ENCODE data around the gene OR11A1. TPM values are rescaled to one million over a fixed set of nuclear protein-coding genes. Genes with fewer than 3 reads are reported as not detected.

The OR11A1 gene
- total and polyA plus RNA-seq, 2 donors (not counting 3 experiments of a cell fraction or from before 2014, with no cell fraction given): not detected

DNA sequence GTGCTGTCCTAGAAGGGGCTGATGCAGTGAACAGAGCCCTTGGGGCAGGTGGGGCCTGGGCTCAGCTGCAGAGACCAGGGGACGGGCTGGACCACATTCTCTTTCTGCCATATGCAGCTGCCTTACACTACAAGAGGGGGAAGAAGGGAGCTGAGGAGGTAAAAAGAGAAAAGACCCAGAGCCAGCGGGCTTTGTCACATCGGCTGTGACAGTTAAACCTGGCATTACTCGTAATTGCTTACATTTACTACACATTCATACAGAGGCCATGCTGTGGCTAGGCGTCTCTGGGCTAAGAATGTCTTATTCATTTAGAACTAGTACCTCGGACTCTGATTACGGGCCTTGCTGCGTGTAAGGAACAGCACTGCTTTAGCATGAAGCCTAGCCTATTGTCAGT is 43.7 kb upstream of the OR11A1 start:
- Histone ChIP-seq H3K9me3 (replicated peaks; ENCODE audit: control insufficient read depth, insufficient read depth, low read length) (no peaks in the 10 kb centered on the region), H3K27me3 (ENCODE audit: control insufficient read depth in 2 of 2, insufficient read depth in 2 of 2, low read length in 2 of 2) (no peaks in the 10 kb centered on the region), H3K9ac (replicated peaks; ENCODE audit: extremely low read depth, insufficient read depth, low read length) (no peak overlapping the region), H3K36me3 (ENCODE audit: control insufficient read depth in 2 of 2, extremely low read depth in 1 of 2, insufficient read depth in 2 of 2, low read length in 2 of 2) (no peaks in the 10 kb centered on the region), H2AFZ (ENCODE audit: low read depth, low read length) (no peak overlapping the region), H3K79me2 (ENCODE audit: control insufficient read depth, insufficient read depth, low read length) (no peaks in the 10 kb centered on the region), H3K9me1 (replicated peaks; ENCODE audit: control insufficient read depth, extremely low read depth, insufficient read depth, low read length) (no peaks in the 10 kb centered on the region), H3K4me1 (ENCODE audit: control insufficient read depth, extremely low read depth, insufficient read depth, low read length) (no peaks in the 10 kb centered on the region), H4K20me1 (replicated peaks; ENCODE audit: control insufficient read depth, extremely low read depth, insufficient read depth, low read length) (no peaks in the 10 kb centered on the region), H3K4me2 (ENCODE audit: insufficient read depth, low read length) (no peak overlapping the region), H3K4me3 (replicated peaks in 1 of 3; ENCODE audit: insufficient read depth in 1 of 3, low read depth in 1 of 3, low read length in 3 of 3) (no peak overlapping the region), H3K27ac (ENCODE audit: insufficient read depth, low read depth, low read length) (no peak overlapping the region)
- dilution Hi-C loops (cut with MboI; ENCODE audit: extremely low pct_ligation_motif_present, low sequenced_read_pairs): no loop called here
- ChIA-PET POLR2A (no interaction called here), CTCF (no interaction called here)
- FAIRE-seq (no peak), DNase-seq (ENCODE audit: low read depth, low spot score) (no peak)
- no peak for TF ChIP-seq MYC (IDR thresholded peaks at IDR 0.05; ENCODE audit: low read depth, low read length)
- no TSS peak for BruUV-seq (replicated peaks)
- intact Hi-C loops (cut with micrococcal nuclease): no loop called here

DNA sequence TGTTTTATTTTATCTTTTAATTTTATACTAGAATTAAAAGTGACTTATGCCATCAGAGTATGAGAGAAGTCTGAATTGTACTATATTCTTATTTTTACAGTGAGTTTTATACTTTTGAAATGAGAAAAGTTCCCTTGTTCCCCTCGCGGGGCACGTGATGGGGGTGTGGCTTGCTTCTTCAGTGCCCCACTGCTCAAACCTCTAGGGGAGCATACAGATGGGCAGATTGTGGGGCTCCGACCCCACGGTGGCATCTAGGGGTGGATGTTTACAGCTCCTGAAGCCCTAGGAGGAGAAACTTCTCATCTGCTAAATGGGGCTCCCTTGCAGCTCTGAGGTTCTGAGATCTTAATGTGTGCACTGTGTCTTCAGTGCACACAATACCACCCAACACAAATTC is 42.8 kb upstream of the OR11A1 start:
- no peaks in the 10 kb centered on the region for H4K20me1 ChIP-seq (replicated peaks; ENCODE audit: control insufficient read depth, extremely low read depth, insufficient read depth, low read length)
- no peaks in the 10 kb centered on the region for H3K9me1 ChIP-seq (replicated peaks; ENCODE audit: control insufficient read depth, extremely low read depth, insufficient read depth, low read length)
- ChIA-PET POLR2A (no interaction called here), CTCF (no interaction called here)
- no peaks in the 10 kb centered on the region for H3K4me1 ChIP-seq (ENCODE audit: control insufficient read depth, extremely low read depth, insufficient read depth, low read length)
- no peak overlapping the region for H3K4me2 ChIP-seq (ENCODE audit: insufficient read depth, low read length)
- intact Hi-C loops (cut with micrococcal nuclease): no loop called here
- dilution Hi-C loops (cut with MboI; ENCODE audit: extremely low pct_ligation_motif_present, low sequenced_read_pairs): no loop called here
- H3K36me3 ChIP-seq (ENCODE audit: control insufficient read depth in 2 of 2, extremely low read depth in 1 of 2, insufficient read depth in 2 of 2, low read length in 2 of 2): no peaks in the 10 kb centered on the region
- TF ChIP-seq POLR2A (IDR thresholded peaks at IDR 0.05; ENCODE audit: low read depth, low read length) (no peak), GATA2 (IDR thresholded peaks at IDR 0.05; ENCODE audit: insufficient read depth, insufficient read length, low read depth, low read length) (no peak), JUN (IDR thresholded peaks at IDR 0.05; ENCODE audit: borderline replicate concordance, insufficient read depth, insufficient read length, low read depth) (no peak), FOS (IDR thresholded peaks at IDR 0.05; ENCODE audit: borderline replicate concordance, insufficient read depth, low read length) (no peak), EZH2 (IDR thresholded peaks at IDR 0.05; ENCODE audit: borderline replicate concordance, low read depth, low read length, severe bottlenecking) (no peak)
- no peak for DNase-seq (ENCODE audit: low read depth, low spot score)
- H3K9ac ChIP-seq (replicated peaks; ENCODE audit: extremely low read depth, insufficient read depth, low read length): no peak overlapping the region
- no peak overlapping the region for H3K27ac ChIP-seq (ENCODE audit: insufficient read depth, low read depth, low read length)
- H3K79me2 ChIP-seq (ENCODE audit: control insufficient read depth, insufficient read depth, low read length): no peaks in the 10 kb centered on the region
- no peaks in the 10 kb centered on the region for H3K27me3 ChIP-seq (ENCODE audit: control insufficient read depth in 2 of 2, insufficient read depth in 2 of 2, low read length in 2 of 2)
- FAIRE-seq: no peak
- no peak overlapping the region for H2AFZ ChIP-seq (ENCODE audit: low read depth, low read length)
- no peaks in the 10 kb centered on the region for H3K9me3 ChIP-seq (replicated peaks; ENCODE audit: control insufficient read depth, insufficient read depth, low read length)
- H3K4me3 ChIP-seq (replicated peaks in 1 of 3; ENCODE audit: insufficient read depth in 1 of 3, low read depth in 1 of 3, low read length in 3 of 3): no peak overlapping the region
- no TSS peak for BruUV-seq (replicated peaks)

All from endothelial cell of umbilical vein (primary cell).